HepG2 (cell line): ENCODE measurements around the gene HLA-DRA. TPM values are rescaled to one million over a fixed set of nuclear protein-coding genes. Genes with fewer than 3 reads are reported as not detected.

Experiments
- ATAC-seq: fragments of 200-7000 bp; cut with Tn5 transposase; 3 replicates; pipeline ENCODE4 v1.9.1; 2020; ENCODE audit warnings: mild to moderate bottlenecking, moderate library complexity
- BruUV-seq: library from RNA; stranded (reverse); fragments of 400-500 nt; replicated peaks from 2 replicates; lab custom pipeline; 2021; lab: Mats Ljungman, UMichigan
- CTCF ChIA-PET: fragments of 300-600 bp; formaldehyde crosslinking; extraction: SDS; loops from one replicate; lab custom pipeline; 2021; ENCODE audit warnings: low total read pairs, inconsistent platforms, low intra/inter-chr PET ratio; lab: Yijun Ruan, JAX
- POLR2A ChIA-PET: fragments of 350-600 bp; sonication (Branson Sonifier 250); formaldehyde crosslinking; loops from one replicate; lab custom pipeline; 2020; ENCODE audit warnings: antibody characterized with exemption, inconsistent platforms; lab: Yijun Ruan, JAX
- DNase-seq: peaks from one replicate; pipeline ENCODE4 v3.0.0-alpha.2; 2015; ENCODE audit warnings: low spot score
- FAIRE-seq: peaks from 3 replicates; lab custom pipeline; 2011; peaks lifted over from hg19 to GRCh38; lab: Jason Lieb, UNC
- H2AFZ ChIP-seq: one replicate; pipeline ENCODE4 v1.6.1; 2011; ENCODE audit warnings: low read length, inconsistent platforms
- H3K27ac ChIP-seq: fragments of 300-600 bp; 3 replicates; pipeline ENCODE4 v1.8.0; 2011; ENCODE audit warnings: mixed run types, mild to moderate bottlenecking, mixed read lengths, low read length, inconsistent platforms; ENCODE audit not compliant: insufficient read depth; ENCODE audit errors: extremely low read length
- H3K27me3 ChIP-seq, 2 experiments: fragments of 200-600 bp in 1 of 2; 2 replicates in 1 of 2; 3 replicates in 1 of 2; pipeline versions ENCODE4 v1.6.0 to v1.8.0; 2011; ENCODE audit warnings: low read length in 2 of 2, mild to moderate bottlenecking in 2 of 2, moderate library complexity in 2 of 2, inconsistent platforms in 1 of 2; ENCODE audit not compliant: insufficient read depth in 2 of 2, control insufficient read depth in 1 of 2
- H3K36me3 ChIP-seq, 2 experiments: fragments of 200-600 bp in 1 of 2; replicated peaks in 1 of 2; 2 replicates in 1 of 2; 3 replicates in 1 of 2; pipeline versions ENCODE4 v1.5.1 to v1.8.0; 2011; ENCODE audit warnings: low read length in 2 of 2, inconsistent platforms in 1 of 2; ENCODE audit not compliant: insufficient read depth in 2 of 2, control insufficient read depth in 1 of 2
- H3K4me1 ChIP-seq: 2 replicates; pipeline ENCODE4 v1.5.1; 2012; ENCODE audit warnings: low read length, inconsistent platforms; ENCODE audit not compliant: insufficient read depth
- H3K4me2 ChIP-seq: 2 replicates; pipeline ENCODE4 v1.6.0; 2011; ENCODE audit warnings: low read depth, low read length, inconsistent platforms
- H3K4me3 ChIP-seq, 3 experiments: fragments of 200-600 bp in 1 of 3; sonication (generic), shearing (Covaris generic) in 1 of 3; replicated peaks in 1 of 3; 2 replicates each; pipeline ENCODE4 v1.5.1; 2011 to 2016; ENCODE audit warnings: low read length in 3 of 3, inconsistent platforms in 2 of 3, low read depth in 2 of 3, mild to moderate bottlenecking in 2 of 3, control low read depth in 1 of 3, mixed read lengths in 1 of 3; ENCODE audit not compliant: insufficient read depth in 1 of 3
- H3K79me2 ChIP-seq: one replicate; pipeline ENCODE4 v1.6.1; 2011; ENCODE audit warnings: low read length, inconsistent platforms; ENCODE audit not compliant: insufficient read depth
- H3K9ac ChIP-seq: 2 replicates; pipeline ENCODE4 v1.6.0; 2011; ENCODE audit warnings: mild to moderate bottlenecking, low read depth, low read length, inconsistent platforms; ENCODE audit not compliant: insufficient read depth
- H3K9me3 ChIP-seq: 2 replicates; pipeline ENCODE4 v1.5.1; 2012; ENCODE audit warnings: mild to moderate bottlenecking, low read length
- H4K20me1 ChIP-seq: 2 replicates; pipeline ENCODE4 v1.6.0; 2011; ENCODE audit warnings: inconsistent platforms, mild to moderate bottlenecking, low read length, moderate library complexity; ENCODE audit not compliant: insufficient read depth
- AHR ChIP-seq: IDR thresholded peaks from 2 replicates; pipeline ENCODE4 v1.6.1; 2018; ENCODE audit warnings: missing genetic modification reagents, missing compliant biosample characterization
- CREM ChIP-seq, 2 experiments: sonication (generic) in 1 of 2; formaldehyde crosslinking in 1 of 2; IDR thresholded peaks; 2 replicates each; pipeline versions ENCODE4 v1.4.0 to v1.6.1; 2016 to 2020; ENCODE audit warnings: antibody characterized with exemption in 1 of 2, mild to moderate bottlenecking in 1 of 2, missing genetic modification reagents in 1 of 2
- EP300 ChIP-seq, 3 experiments: sonication (generic) in 1 of 3; formaldehyde crosslinking in 1 of 3; IDR thresholded peaks; 2 replicates each; pipeline versions ENCODE4 v1.5.1 to v1.6.1; 2011 to 2020; ENCODE audit warnings: low read depth in 2 of 3, low read length in 2 of 3, borderline replicate concordance in 1 of 3, improper control_type of control experiment in 1 of 3, mild to moderate bottlenecking in 1 of 3, missing genetic modification reagents in 1 of 3, moderate library complexity in 1 of 3
- FOXK2 ChIP-seq: fragments of 450-650 bp; IDR thresholded peaks from 2 replicates; pipeline ENCODE4 v1.6.1; 2016
- GABPB1 ChIP-seq: IDR thresholded peaks from 2 replicates; pipeline ENCODE4 v1.6.1; 2016; ENCODE audit warnings: mild to moderate bottlenecking, missing genetic modification reagents, moderate library complexity, missing compliant biosample characterization
- ZBTB39 ChIP-seq: sonication (generic); formaldehyde crosslinking; IDR thresholded peaks from 2 replicates; pipeline ENCODE4 v1.5.0; 2020; ENCODE audit warnings: missing genetic modification reagents
- ZEB1 ChIP-seq: IDR thresholded peaks from 2 replicates; pipeline ENCODE4 v1.6.1; 2012; ENCODE audit warnings: mild to moderate bottlenecking, low read depth, inconsistent platforms; ENCODE audit not compliant: insufficient replicate concordance
- ZNF180 ChIP-seq: sonication (generic); formaldehyde crosslinking; IDR thresholded peaks from 2 replicates; pipeline ENCODE4 v1.4.0; 2020; ENCODE audit warnings: low read depth, missing genetic modification reagents, borderline replicate concordance
- WGBS: methylation state at CpG from one replicate; pipeline ENCODE4 v1.1.6; 2017; ENCODE audit warnings: low lambda C conversion rate; 5-methylcytosine and 5-hydroxymethylcytosine counted together
- in situ Hi-C: cut with HindIII; loops from 2 replicates; pipeline ENCODE4 v1.10.0; 2017; ENCODE audit warnings: low pct_unique_long_range_greater_than_20kb; ENCODE audit not compliant: extremely low pct_ligation_motif_present
- intact Hi-C: fragments of 100-400 bp; cut with micrococcal nuclease; formaldehyde crosslinking; loops from one replicate; pipeline ENCODE4 v1.10.0; 2022; ENCODE audit not compliant: unreplicated experiment
- polyA plus RNA-seq, 8 experiments: library from polyadenylated mRNA; depleted of rRNA in 3 of 8; stranded (reverse) in 7 of 8; unstranded in 1 of 8; fragments of >200 nt; fragmentation: Illumina TruSeq in 4 of 8; extraction: Trizol in 4 of 8; gene quantifications; 2 replicates each; pipeline versions ENCODE4 v1.2.1 to v1.2.3, GENCODE V29; 2011 to 2016; ENCODE audit warnings: low read depth in 4 of 8, missing spikeins in 1 of 8, mixed read lengths in 1 of 8; ENCODE audit not compliant: insufficient read depth in 1 of 8
- total RNA-seq, 5 experiments: library from RNA; depleted of rRNA; stranded (reverse); fragments of >200 nt; fragmentation: Illumina TruSeq; extraction: Trizol; gene quantifications; 2 replicates each; pipeline ENCODE4 v1.2.3, GENCODE V29; 2016; ENCODE audit warnings: low read depth in 1 of 5
- TF ChIP-seq, protein P1 (sequence below): sonication (generic); formaldehyde crosslinking; IDR thresholded peaks from 2 replicates; pipeline ENCODE4 v1.5.0; 2020; ENCODE audit warnings: mild to moderate bottlenecking, missing genetic modification reagents, borderline replicate concordance
- TF ChIP-seq, protein P2 (sequence below): sonication (generic); formaldehyde crosslinking; IDR thresholded peaks from 2 replicates; pipeline ENCODE4 v1.8.0; 2022; ENCODE audit warnings: mild to moderate bottlenecking, missing genetic modification reagents, borderline replicate concordance

Gene HLA-DRA
- total and polyA plus RNA-seq, 2 of the 13 experiments (the other 11 are each of a cell fraction or from before 2014, with no cell fraction given): not detected

DNA sequence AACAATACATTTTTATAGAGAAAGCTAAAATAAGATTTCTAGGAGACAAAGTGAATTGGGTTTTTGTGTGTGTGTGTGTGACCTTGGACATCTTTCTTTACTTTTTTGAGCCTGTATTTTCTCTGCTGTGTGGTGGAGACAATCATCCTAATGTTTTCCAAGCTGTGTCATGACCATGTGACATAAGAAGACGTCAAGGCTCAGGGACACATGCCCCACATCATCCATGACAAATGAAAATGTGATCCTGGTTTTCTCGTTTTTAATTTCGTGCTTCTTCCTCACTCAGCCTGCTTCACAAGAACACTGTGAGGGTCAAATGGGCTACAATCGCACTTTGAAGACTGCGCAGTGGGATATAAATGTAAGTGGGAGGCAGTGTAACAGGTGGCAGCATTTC, 28.8 kb upstream of the HLA-DRA start:
- Histone ChIP-seq H3K9me3 (no peaks in the 10 kb centered on the region), H3K4me1 (no peaks in the 10 kb centered on the region), H3K79me2 (no peaks in the 10 kb centered on the region), H3K4me3 (no peak overlapping the region), H4K20me1 (no peaks in the 10 kb centered on the region), H3K4me2 (no peak overlapping the region), H3K9ac (no peak overlapping the region)
- in situ Hi-C loops: loop anchor here (5.0 kb wide), 1 partner anchor 386 kb away; no protein-coding TSS in a partner anchor
- no peak for ATAC-seq
- no TSS peak for BruUV-seq
- CTCF ChIA-PET: no interaction called here
- TF ChIP-seq ZBTB39 (CRISPR knock-in tag): no peak
- no peak for TF ChIP-seq ZNF180 (CRISPR knock-in tag)
- TF ChIP-seq CREM (IDR thresholded peaks at IDR 0.05): no peak
- TF ChIP-seq CREM (CRISPR knock-in tag; IDR thresholded peaks at IDR 0.05): no peak
- TF ChIP-seq, all 625 proteins: peak for 0
- Histone ChIP-seq H3K36me3 (no peaks in the 10 kb centered on the region), H3K27ac (no peak overlapping the region), H3K27me3 (peaks cover 5 to 45% of the 10 kb centered on the region in 2 experiments; a peak in 4 of 5 replicates), H2AFZ (no peak overlapping the region)
- POLR2A ChIA-PET: no interaction called here
- DNase-seq (no peak), FAIRE-seq (no peak)
- WGBS: 24% methylated on average over 5 of the region's 5 CpGs
- intact Hi-C loops: no loop called here

DNA sequence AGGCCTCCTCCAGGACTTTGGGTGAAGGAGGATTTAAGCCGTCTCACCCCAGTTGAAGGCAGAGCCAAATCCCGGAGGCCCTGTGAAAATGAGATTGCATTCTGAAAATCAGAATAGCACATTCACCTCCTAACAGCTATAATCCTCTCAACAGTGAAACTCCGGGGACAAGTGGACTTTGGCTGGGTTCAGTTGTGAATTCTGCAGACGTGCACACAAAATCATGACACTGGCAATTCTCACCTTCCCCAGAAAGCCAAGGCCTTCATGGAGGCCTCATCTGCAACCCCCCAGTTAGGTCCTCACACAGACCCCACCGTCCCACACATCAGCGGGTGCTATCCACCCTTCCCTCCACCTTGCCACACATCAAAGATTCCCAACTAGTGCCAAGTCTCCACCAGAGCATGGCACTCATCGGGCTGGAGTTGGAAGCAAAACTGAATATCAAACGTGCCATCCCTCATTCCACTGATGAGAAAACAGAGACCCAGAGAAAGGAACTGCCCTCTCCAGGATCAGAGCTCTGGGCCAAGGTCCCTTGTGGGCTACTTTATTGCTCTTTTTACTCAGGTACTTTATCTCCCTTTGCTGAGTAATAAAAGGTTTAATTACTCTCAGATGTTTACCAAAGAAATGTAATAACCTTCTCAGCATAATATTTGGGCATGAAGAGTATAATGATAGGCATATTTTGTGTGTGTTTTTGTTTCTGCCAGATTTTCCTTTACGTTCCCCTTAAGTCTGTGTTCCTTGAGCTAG, 27.9 kb upstream of the HLA-DRA start:
- no peak overlapping the region for H3K27ac ChIP-seq
- intact Hi-C loops: no loop called here
- H3K9ac ChIP-seq: no peak overlapping the region
- POLR2A ChIA-PET: no interaction called here
- no peaks in the 10 kb centered on the region for H3K79me2 ChIP-seq
- BruUV-seq: no TSS peak
- in situ Hi-C loops: loop anchor here (5.0 kb wide), 1 partner anchor 386 kb away; no protein-coding TSS in a partner anchor
- no peak overlapping the region for H3K4me2 ChIP-seq
- H3K27me3 ChIP-seq: peaks cover 5 to 42% of the 10 kb centered on the region in 2 experiments; a peak in 4 of 5 replicates
- CTCF ChIA-PET: no interaction called here
- H3K4me1 ChIP-seq: no peaks in the 10 kb centered on the region
- no peak overlapping the region for H2AFZ ChIP-seq
- ATAC-seq (no peak), FAIRE-seq (no peak), DNase-seq (no peak)
- no peaks in the 10 kb centered on the region for H4K20me1 ChIP-seq
- no peak overlapping the region for H3K4me3 ChIP-seq
- WGBS: 6% methylated on average over 9 of the region's 9 CpGs
- H3K9me3 ChIP-seq: no peaks in the 10 kb centered on the region
- H3K36me3 ChIP-seq: no peaks in the 10 kb centered on the region
- TF ChIP-seq AHR (CRISPR knock-in tag): no peak
- TF ChIP-seq, protein P1, sequence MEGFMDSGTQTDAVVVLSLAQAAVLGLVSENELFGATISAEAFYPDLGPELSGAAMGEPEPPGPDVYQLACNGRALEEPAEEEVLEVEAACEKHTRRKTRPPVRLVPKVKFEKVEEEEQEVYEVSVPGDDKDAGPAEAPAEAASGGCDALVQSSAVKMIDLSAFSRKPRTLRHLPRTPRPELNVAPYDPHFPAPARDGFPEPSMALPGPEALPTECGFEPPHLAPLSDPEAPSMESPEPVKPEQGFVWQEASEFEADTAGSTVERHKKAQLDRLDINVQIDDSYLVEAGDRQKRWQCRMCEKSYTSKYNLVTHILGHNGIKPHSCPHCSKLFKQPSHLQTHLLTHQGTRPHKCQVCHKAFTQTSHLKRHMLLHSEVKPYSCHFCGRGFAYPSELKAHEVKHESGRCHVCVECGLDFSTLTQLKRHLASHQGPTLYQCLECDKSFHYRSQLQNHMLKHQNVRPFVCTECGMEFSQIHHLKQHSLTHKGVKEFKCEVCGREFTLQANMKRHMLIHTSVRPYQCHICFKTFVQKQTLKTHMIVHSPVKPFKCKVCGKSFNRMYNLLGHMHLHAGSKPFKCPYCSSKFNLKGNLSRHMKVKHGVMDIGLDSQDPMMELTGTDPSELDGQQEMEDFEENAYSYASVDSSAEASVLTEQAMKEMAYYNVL (CRISPR knock-in tag): no peak
- TF ChIP-seq GABPB1 (CRISPR knock-in tag): no peak
- TF ChIP-seq, protein P2, sequence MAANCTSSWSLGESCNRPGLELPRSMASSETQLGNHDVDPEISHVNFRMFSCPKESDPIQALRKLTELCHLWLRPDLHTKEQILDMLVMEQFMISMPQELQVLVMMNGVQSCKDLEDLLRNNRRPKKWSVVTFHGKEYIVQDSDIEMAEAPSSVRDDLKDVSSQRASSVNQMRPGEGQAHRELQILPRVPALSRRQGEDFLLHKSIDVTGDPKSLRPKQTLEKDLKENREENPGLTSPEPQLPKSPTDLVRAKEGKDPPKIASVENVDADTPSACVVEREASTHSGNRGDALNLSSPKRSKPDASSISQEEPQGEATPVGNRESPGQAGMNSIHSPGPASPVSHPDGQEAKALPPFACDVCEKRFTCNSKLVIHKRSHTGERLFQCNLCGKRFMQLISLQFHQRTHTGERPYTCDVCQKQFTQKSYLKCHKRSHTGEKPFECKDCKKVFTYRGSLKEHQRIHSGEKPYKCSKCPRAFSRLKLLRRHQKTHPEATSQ (CRISPR knock-in tag): no peak
- no peak for TF ChIP-seq FOXK2
- TF ChIP-seq ZEB1: no peak
- no peak for TF ChIP-seq EP300 (IDR thresholded peaks at IDR 0.05; ENCODE audit: low read depth in 2 of 2, low read length in 2 of 2)
- no peak for TF ChIP-seq EP300 (CRISPR knock-in tag; IDR thresholded peaks at IDR 0.05; ENCODE audit: borderline replicate concordance)
